Gastroesophageal sphincter (tissue), 4 donors: Measurements from ENCODE around the gene ARID3A. TPM values are rescaled to one million over a fixed set of nuclear protein-coding genes. Genes with fewer than 3 reads are reported as not detected.

Experiments used
- ATAC-seq: fragments of 150-250 bp; one replicate; pipeline ENCODE4 v1.9.1; 2016; ENCODE audit warnings: mild to moderate bottlenecking, moderate library complexity
- H3K27ac ChIP-seq, 4 donors: fragments of 200-600 bp; sonication (generic) in 3 of 4; 1 replicate in 3 of 4; 2 replicates in 1 of 4; pipeline ENCODE4 v1.5.1; 2016 to 2019
- H3K27me3 ChIP-seq: fragments of 200-600 bp; sonication (generic); one replicate; pipeline ENCODE4 v1.5.1; 2019
- H3K36me3 ChIP-seq, 2 donors: fragments of 200-600 bp; sonication (generic); one replicate each; pipeline ENCODE4 v1.5.1; 2019; ENCODE audit warnings: control low read depth in 1 of 2
- H3K4me1 ChIP-seq, 3 donors: fragments of 200-600 bp; sonication (generic); 1 replicate in 2 of 3; 2 replicates in 1 of 3; pipeline ENCODE4 v1.5.1; 2016 to 2019; ENCODE audit warnings: control low read depth in 2 of 3
- H3K4me3 ChIP-seq, 2 donors: fragments of 200-600 bp; sonication (generic); one replicate each; pipeline ENCODE4 v1.5.1; 2019; ENCODE audit warnings: mild to moderate bottlenecking in 1 of 2, moderate library complexity in 1 of 2
- H3K9me3 ChIP-seq, 3 donors: fragments of 200-600 bp; sonication (generic); one replicate each; pipeline ENCODE4 v1.5.1; 2017 to 2019; ENCODE audit warnings: control low read depth in 2 of 3
- CTCF ChIP-seq, 4 experiments: fragments of 200-600 bp in 2 of 4; fragments of 450-650 bp in 2 of 4; sonication (generic) in 1 of 4; IDR thresholded peaks; one replicate each; pipeline ENCODE4 v1.5.1; 2017 to 2019; ENCODE audit warnings: antibody characterized with exemption in 4 of 4, mild to moderate bottlenecking in 2 of 4, moderate library complexity in 2 of 4
- EP300 ChIP-seq: sonication (generic); formaldehyde crosslinking; IDR thresholded peaks from one replicate; pipeline ENCODE4 v1.6.1; 2017; ENCODE audit warnings: antibody characterized with exemption, mild to moderate bottlenecking
- POLR2A ChIP-seq, 2 donors: fragments of 450-650 bp; IDR thresholded peaks; one replicate each; pipeline ENCODE4 v1.6.1; 2017; ENCODE audit warnings: antibody characterized with exemption in 2 of 2, mild to moderate bottlenecking in 2 of 2, moderate library complexity in 1 of 2
- POLR2AphosphoS5 ChIP-seq: sonication (generic); formaldehyde crosslinking; IDR thresholded peaks from one replicate; pipeline ENCODE4 v1.6.1; 2017; ENCODE audit warnings: antibody characterized with exemption
- WGBS, 2 donors: methylation state at CpG; one replicate each; pipeline ENCODE4 v1.1.5; 2018; ENCODE audit warnings: low coverage in 1 of 2; 5-methylcytosine and 5-hydroxymethylcytosine counted together
- total RNA-seq, 4 donors: library from RNA; depleted of rRNA; stranded (reverse); fragments of >200 nt; gene quantifications; one replicate each; pipeline ENCODE4 v1.1.0, GENCODE V29; 2016

ARID3A gene
- total RNA-seq, 4 donors from 2014 or later, result 3.6 to 6.2 (median 4.9) TPM

DNA sequence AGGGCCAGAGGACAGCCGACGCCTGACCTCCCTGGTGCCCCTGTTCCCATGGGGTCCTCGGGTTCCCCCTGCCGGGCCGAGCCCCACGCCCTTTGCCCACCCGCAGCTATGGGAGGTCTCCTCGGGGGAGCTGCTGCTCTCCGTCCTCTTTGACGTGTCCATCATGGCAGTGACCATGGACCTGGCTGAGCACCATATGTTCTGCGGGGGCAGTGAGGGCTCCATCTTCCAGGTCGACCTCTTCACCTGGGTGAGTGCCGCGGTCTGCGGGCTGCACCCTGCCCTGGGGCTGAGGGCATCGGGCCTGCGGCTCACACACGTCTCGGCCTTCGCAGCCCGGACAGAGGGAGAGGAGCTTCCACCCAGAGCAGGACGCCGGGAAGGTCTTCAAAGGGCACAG is 64.9 kb downstream of the ARID3A start:
- peaks cover 0 to 17% (median 0%) of the 10 kb centered on the region in 3 donors for H3K4me1 ChIP-seq
- no peaks in the 10 kb centered on the region for H3K9me3 ChIP-seq
- H3K27ac ChIP-seq, result peak overlapping the region in 2 of 4 donors; percentile 7 to 38
- peaks cover 22% of the 10 kb centered on the region for H3K27me3 ChIP-seq
- no peak for ATAC-seq
- TF ChIP-seq CTCF (IDR thresholded peaks at IDR 0.05) (no peak), EP300 (no peak), POLR2AphosphoS5 (no peak), POLR2A (IDR thresholded peaks at IDR 0.05) (no peak)
- no peak overlapping the region for H3K4me3 ChIP-seq
- peaks cover 0 to 90% of the 10 kb centered on the region in 2 donors for H3K36me3 ChIP-seq
- WGBS, 2 donors, result no CpG with 5 or more reads among the region's 23 CpGs

DNA sequence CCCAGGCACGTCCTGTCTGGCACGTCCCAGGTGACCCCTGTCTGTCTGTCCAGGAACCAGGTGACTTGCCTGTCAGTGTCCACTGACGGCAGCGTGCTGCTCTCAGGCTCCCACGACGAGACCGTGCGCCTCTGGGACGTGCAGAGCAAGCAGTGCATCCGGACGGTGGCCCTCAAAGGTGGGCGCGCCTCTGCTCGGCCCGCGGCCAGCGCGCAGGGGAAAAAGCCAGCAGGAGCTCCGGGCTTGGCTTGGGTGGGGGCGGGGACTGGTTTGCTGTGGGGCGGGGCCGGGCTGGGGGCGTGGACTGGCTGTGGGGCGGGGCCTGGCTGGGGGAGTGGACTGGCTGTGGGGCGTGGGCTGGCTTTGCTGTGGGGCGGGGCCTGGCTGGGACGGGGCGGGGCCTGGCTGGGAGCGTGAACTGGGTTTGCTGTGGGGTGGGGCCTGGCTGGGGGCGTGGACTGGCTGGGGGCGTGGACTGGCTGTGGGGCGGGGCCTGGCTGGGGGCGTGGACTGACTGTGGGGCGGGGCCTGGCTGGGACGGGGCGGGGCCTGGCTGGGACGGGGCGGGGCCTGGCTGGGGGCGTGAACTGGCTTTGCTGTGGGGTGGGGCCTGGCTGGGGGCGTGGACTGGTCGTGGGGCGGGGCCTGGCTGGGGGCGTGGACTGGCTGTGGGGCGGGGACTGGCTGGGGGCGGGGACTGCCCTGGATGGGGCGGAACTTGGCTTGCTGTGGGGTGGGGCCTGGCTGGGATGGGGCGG is 65.5 kb downstream of the ARID3A start:
- Histone ChIP-seq H3K27me3 (peaks cover 28% of the 10 kb centered on the region), H3K27ac (peak overlapping the region in 1 of 4 donors; percentile 7), H3K4me1 (peaks cover 0 to 22% (median 6%) of the 10 kb centered on the region in 3 donors), H3K36me3 (peaks cover 0 to 85% of the 10 kb centered on the region in 2 donors), H3K4me3 (no peak overlapping the region), H3K9me3 (no peaks in the 10 kb centered on the region)
- TF ChIP-seq CTCF (IDR thresholded peaks at IDR 0.05) (no peak), EP300 (no peak), POLR2A (IDR thresholded peaks at IDR 0.05) (no peak), POLR2AphosphoS5 (no peak)
- no CpG with 5 or more reads among the region's 47 CpGs for WGBS, 2 donors
- ATAC-seq, result no peak

DNA sequence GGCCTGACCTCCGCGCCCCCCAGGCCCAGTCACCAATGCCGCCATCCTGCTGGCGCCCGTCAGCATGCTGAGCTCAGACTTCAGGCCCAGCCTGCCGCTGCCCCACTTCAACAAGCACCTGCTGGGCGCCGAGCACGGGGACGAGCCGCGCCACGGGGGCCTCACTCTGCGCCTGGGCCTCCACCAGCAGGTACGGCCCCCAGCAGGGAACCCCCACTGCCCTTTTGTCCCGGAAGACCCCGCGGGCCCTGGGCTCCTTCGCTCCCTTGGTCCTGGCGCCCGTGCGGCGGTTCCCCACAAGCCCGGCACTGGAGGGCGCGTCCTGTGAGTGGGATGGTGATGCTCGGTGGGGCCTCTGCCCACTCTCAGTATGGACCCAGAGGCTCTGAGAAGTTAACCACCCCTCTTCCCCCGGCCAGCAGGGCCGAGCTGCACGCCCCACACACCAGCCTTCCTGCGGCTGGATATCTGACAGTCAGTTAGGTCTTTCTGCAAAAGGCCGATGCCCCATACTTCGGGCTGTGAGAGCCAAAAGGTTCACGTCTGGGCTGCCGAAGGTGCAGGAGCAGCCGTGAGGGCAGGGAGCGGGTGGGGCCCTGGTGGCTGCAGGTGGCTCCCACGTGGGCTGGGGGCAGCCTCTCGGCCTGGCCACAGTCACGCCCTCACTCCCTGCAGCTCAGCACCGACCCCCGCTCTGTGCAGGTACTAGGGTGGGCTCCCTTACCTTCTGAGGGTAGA is 66.3 kb downstream of the ARID3A start:
- WGBS, 2 donors, result 78% methylated on average over 8 of the region's 42 CpGs; no CpG with 5 or more reads in 1 of the 2 donors
- Histone ChIP-seq H3K36me3 (peaks cover 0 to 78% of the 10 kb centered on the region in 2 donors), H3K4me1 (peaks cover 0 to 27% (median 7%) of the 10 kb centered on the region in 3 donors), H3K4me3 (no peak overlapping the region), H3K27me3 (peaks cover 36% of the 10 kb centered on the region), H3K9me3 (no peaks in the 10 kb centered on the region), H3K27ac (no peak overlapping the region)
- TF ChIP-seq POLR2A (IDR thresholded peaks at IDR 0.05) (no peak), EP300 (no peak), POLR2AphosphoS5 (no peak), CTCF (IDR thresholded peaks at IDR 0.05) (no peak)
- no peak for ATAC-seq

- peaks cover 41% of the 10 kb centered on the region for H3K27me3 ChIP-seq
- H3K4me3 ChIP-seq, result no peak overlapping the region
- H3K4me1 ChIP-seq, result peaks cover 0 to 27% (median 7%) of the 10 kb centered on the region in 3 donors
- no peak overlapping the region for H3K27ac ChIP-seq
- no peak for ATAC-seq
- no peaks in the 10 kb centered on the region for H3K9me3 ChIP-seq
- 85 to 92% methylated on average over 5 to 6 of the region's 13 CpGs for WGBS, 2 donors
- TF ChIP-seq POLR2A (IDR thresholded peaks at IDR 0.05) (no peak), POLR2AphosphoS5 (no peak), CTCF (IDR thresholded peaks at IDR 0.05) (no peak), EP300 (no peak)
- peaks cover 0 to 72% of the 10 kb centered on the region in 2 donors for H3K36me3 ChIP-seq
Measured at GRCh38 chr19:992670-993055, 66.8 kb downstream of the ARID3A start.
